MM.1S (cell line): ENCODE results near the gene IHH.

Source experiments
- DNase-seq: peaks from one replicate; pipeline ENCODE4 v3.0.0-alpha.2; 2015
- H2AFZ ChIP-seq: fragments of 300-600 bp; sonication (generic); 2 replicates; pipeline ENCODE4 v1.6.0; 2016; ENCODE audit warnings: antibody characterized with exemption, low read length
- H3F3A ChIP-seq: fragments of 300-600 bp; sonication (generic); 2 replicates; pipeline ENCODE4 v1.6.1; 2016; ENCODE audit warnings: mild to moderate bottlenecking, antibody characterized with exemption, low read length, moderate library complexity, mixed read lengths; ENCODE audit not compliant: insufficient read depth
- H3K27ac ChIP-seq: fragments of 300-600 bp; sonication (generic); 2 replicates; pipeline ENCODE4 v1.5.1; 2016; ENCODE audit warnings: mild to moderate bottlenecking, low read length
- H3K27me3 ChIP-seq: fragments of 300-600 bp; sonication (generic); replicated peaks from 2 replicates; pipeline ENCODE4 v1.6.0; 2016; ENCODE audit warnings: low read length; ENCODE audit not compliant: insufficient read depth
- H3K36me3 ChIP-seq: fragments of 300-600 bp; sonication (generic); replicated peaks from 2 replicates; pipeline ENCODE4 v1.6.1; 2016; ENCODE audit warnings: mild to moderate bottlenecking, low read length, mixed read lengths; ENCODE audit not compliant: insufficient read depth
- H3K4me1 ChIP-seq: fragments of 300-600 bp; sonication (generic); 2 replicates; pipeline ENCODE4 v1.6.1; 2016; ENCODE audit warnings: low read length, mixed read lengths
- H3K4me2 ChIP-seq: fragments of 300-600 bp; sonication (generic); 2 replicates; pipeline ENCODE4 v1.6.0; 2016; ENCODE audit warnings: low read depth, low read length
- H3K4me3 ChIP-seq: fragments of 300-600 bp; sonication (generic); 2 replicates; pipeline ENCODE4 v1.5.1; 2016; ENCODE audit warnings: low read length, mixed read lengths
- H3K79me2 ChIP-seq: fragments of 300-600 bp; sonication (generic); 2 replicates; pipeline ENCODE4 v1.6.1; 2016; ENCODE audit warnings: mixed run types, low read length, mixed read lengths
- H3K9ac ChIP-seq: fragments of 300-600 bp; sonication (generic); 2 replicates; pipeline ENCODE4 v1.6.1; 2016; ENCODE audit warnings: low read length, mixed read lengths
- H3K9me2 ChIP-seq: fragments of 300-600 bp; sonication (generic); replicated peaks from 2 replicates; pipeline ENCODE4 v1.6.1; 2016; ENCODE audit warnings: mild to moderate bottlenecking, low read length, mixed read lengths; ENCODE audit not compliant: insufficient read depth
- H3K9me3 ChIP-seq: fragments of 300-600 bp; sonication (generic); replicated peaks from 2 replicates; pipeline ENCODE4 v1.6.1; 2016; ENCODE audit warnings: mild to moderate bottlenecking, low read length, mixed read lengths; ENCODE audit not compliant: insufficient read depth
- H4K20me1 ChIP-seq: fragments of 300-600 bp; sonication (generic); 2 replicates; pipeline ENCODE4 v1.6.1; 2016; ENCODE audit warnings: mild to moderate bottlenecking, low read length, moderate library complexity, mixed read lengths; ENCODE audit not compliant: insufficient read depth
- EZH2 ChIP-seq: fragments of 300-600 bp; sonication (generic); optimal IDR thresholded peaks from 2 replicates; pipeline ENCODE3; 2017; ENCODE audit warnings: low read depth, mild to moderate bottlenecking, antibody characterized with exemption, low read length, mixed read lengths
- EZH2phosphoT487 ChIP-seq: fragments of 300-600 bp; sonication (generic); IDR thresholded peaks from 2 replicates; pipeline ENCODE4 v1.6.1; 2018; ENCODE audit warnings: antibody characterized with exemption, low read length
- TF ChIP-seq, protein P1 (sequence below): fragments of 300-600 bp; sonication (generic); IDR thresholded peaks from 2 replicates; pipeline ENCODE4 v1.5.1; 2016; ENCODE audit warnings: antibody characterized with exemption, low read length, mixed read lengths

IHH gene

DNA sequence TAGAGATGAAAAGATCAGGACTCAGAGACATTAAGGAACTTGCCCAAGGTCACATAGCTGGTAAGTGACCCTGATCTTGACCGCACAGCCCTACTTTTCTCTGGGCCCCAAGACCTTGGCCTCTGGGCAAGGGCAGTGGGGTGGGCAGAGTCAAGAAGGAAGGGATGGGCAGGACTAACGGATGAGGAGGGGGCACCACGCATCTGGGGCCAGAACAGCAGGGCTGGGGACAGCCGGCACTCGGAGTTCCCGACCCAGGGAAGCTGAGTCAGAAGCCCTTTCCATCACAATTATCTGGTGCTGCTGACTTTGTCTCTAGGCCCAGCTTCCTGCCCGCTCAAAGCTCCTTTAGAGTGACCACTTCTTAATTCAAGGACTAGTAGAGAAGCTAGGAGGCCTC is 33.8 kb downstream of the IHH start:
- Histone ChIP-seq H3K36me3 (no peaks in the 10 kb centered on the region), H3K9me2 (no peaks in the 10 kb centered on the region), H3K4me1 (no peaks in the 10 kb centered on the region), H3K27ac (no peak overlapping the region), H3K9ac (no peak overlapping the region), H4K20me1 (no peaks in the 10 kb centered on the region), H3K4me2 (no peak overlapping the region), H3K4me3 (no peak overlapping the region), H3K79me2 (no peaks in the 10 kb centered on the region), H3K27me3 (peaks cover 80% of the 10 kb centered on the region), H2AFZ (no peak overlapping the region), H3F3A (no peaks in the 10 kb centered on the region), H3K9me3 (no peaks in the 10 kb centered on the region)
- no peak for TF ChIP-seq EZH2phosphoT487
- no peak for TF ChIP-seq EZH2
- TF ChIP-seq, protein P1, sequence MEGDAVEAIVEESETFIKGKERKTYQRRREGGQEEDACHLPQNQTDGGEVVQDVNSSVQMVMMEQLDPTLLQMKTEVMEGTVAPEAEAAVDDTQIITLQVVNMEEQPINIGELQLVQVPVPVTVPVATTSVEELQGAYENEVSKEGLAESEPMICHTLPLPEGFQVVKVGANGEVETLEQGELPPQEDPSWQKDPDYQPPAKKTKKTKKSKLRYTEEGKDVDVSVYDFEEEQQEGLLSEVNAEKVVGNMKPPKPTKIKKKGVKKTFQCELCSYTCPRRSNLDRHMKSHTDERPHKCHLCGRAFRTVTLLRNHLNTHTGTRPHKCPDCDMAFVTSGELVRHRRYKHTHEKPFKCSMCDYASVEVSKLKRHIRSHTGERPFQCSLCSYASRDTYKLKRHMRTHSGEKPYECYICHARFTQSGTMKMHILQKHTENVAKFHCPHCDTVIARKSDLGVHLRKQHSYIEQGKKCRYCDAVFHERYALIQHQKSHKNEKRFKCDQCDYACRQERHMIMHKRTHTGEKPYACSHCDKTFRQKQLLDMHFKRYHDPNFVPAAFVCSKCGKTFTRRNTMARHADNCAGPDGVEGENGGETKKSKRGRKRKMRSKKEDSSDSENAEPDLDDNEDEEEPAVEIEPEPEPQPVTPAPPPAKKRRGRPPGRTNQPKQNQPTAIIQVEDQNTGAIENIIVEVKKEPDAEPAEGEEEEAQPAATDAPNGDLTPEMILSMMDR: no peak
- no peak for DNase-seq

DNA sequence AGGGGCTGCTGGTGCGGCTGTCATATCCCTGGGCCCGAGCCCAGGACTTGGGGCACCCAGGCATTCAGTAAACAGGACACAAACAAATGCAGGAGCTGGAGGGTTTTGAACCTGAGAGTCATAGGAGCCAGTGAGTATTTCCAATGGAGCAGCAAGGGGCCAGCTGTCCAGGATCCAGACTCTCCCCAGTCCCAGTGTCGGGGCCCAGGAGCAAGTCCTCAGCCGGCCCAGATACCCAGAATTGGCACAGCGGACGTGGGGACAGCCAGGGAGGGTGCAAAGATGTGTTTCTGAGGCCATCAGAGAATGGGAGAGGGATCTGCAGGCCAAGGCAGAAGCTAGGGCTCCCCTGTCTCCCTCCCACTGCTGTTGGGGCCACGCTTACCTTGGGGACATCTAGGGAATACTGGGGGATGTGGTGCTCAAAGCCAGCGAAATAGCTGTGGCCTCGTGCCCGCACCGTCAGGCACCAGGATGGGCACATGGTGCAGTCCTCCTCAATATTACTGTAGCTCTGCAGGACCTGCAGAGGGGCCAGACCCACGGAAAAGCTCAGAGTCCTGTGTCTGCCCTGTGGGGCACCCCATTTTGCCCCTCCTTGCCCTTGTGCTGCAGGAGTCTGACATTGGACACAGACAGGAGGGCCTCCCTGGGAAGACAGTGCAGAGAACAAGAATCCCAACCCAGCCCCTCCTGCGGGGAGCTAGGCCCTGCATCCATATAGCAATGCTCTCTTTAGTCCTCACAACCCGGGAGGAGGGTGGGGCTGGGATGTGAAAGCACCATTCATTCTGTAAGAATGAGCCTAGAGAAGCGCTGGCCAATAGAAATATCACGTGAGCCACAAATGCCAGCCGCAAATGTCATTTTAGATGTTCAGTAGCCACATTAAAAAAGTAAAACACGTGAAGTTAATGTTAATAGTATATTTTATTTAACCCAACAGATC is 34.8 kb downstream of the IHH start:
- TF ChIP-seq EZH2 (no peak), EZH2phosphoT487 (no peak)
- TF ChIP-seq, protein P1: no peak
- no peak overlapping the region for H3K9ac ChIP-seq

DNA sequence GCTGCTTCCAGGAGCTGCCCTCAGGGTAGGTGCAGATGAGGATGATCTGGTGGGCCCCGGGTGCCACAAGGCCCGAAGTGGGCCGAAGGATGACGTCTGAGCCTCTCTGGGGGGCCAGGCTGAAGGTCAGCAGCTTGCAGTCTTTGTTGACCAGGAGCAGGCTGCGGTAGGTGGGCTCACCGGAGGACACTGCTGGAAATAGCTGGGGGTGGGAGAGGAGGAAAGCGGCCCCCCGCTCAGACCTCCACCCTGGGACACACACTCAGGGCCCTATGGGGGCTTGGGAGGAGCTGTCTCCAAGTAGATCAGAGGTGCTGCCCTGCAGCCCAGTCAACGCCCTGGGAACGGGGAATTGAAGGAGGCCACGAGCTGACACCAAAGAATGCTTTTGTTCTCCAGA is 36.7 kb downstream of the IHH start:
- TF ChIP-seq, protein P1: no peak
- TF ChIP-seq EZH2phosphoT487 (no peak), EZH2 (no peak)
- no peaks in the 10 kb centered on the region for H3K9me2 ChIP-seq
- H4K20me1 ChIP-seq: no peaks in the 10 kb centered on the region
- peaks cover 84% of the 10 kb centered on the region for H3K27me3 ChIP-seq
- no peak overlapping the region for H2AFZ ChIP-seq
- no peak for DNase-seq
- H3K36me3 ChIP-seq: no peaks in the 10 kb centered on the region
- no peak overlapping the region for H3K9ac ChIP-seq
- H3K4me2 ChIP-seq: no peak overlapping the region
- H3K4me3 ChIP-seq: no peak overlapping the region
- no peaks in the 10 kb centered on the region for H3K9me3 ChIP-seq
- no peaks in the 10 kb centered on the region for H3K79me2 ChIP-seq
- H3F3A ChIP-seq: no peaks in the 10 kb centered on the region
- H3K27ac ChIP-seq: no peak overlapping the region
- no peaks in the 10 kb centered on the region for H3K4me1 ChIP-seq

More for the DNA sequence above, 34.8 kb downstream of the IHH start:
- H3K4me2 ChIP-seq: no peak overlapping the region
- H3K4me3 ChIP-seq: no peak overlapping the region
- no peaks in the 10 kb centered on the region for H3K36me3 ChIP-seq
- no peaks in the 10 kb centered on the region for H3K9me2 ChIP-seq
- H3K9me3 ChIP-seq: no peaks in the 10 kb centered on the region
- H3K27me3 ChIP-seq: peaks cover 80% of the 10 kb centered on the region
- no peak overlapping the region for H2AFZ ChIP-seq
- no peak overlapping the region for H3K27ac ChIP-seq
- no peaks in the 10 kb centered on the region for H3F3A ChIP-seq
- H3K79me2 ChIP-seq: no peaks in the 10 kb centered on the region
- H4K20me1 ChIP-seq: no peaks in the 10 kb centered on the region
- no peak for DNase-seq
- H3K4me1 ChIP-seq: no peaks in the 10 kb centered on the region
